Trophoblast cell (in vitro differentiated cells and primary cell): Measurements from ENCODE around the gene EGFL7.

Experiments
- DNase-seq, 2 donors: peaks; one replicate each; pipeline ENCODE4 v3.0.0-alpha.2; 2016
- H2AFZ ChIP-seq: 2 replicates; pipeline ENCODE4 v1.6.1; 2013; ENCODE audit warnings: low read length, moderate library complexity, mild to moderate bottlenecking; ENCODE audit not compliant: insufficient read depth, poor library complexity
- H2AK5ac ChIP-seq: 2 replicates; pipeline ENCODE4 v1.6.1; 2013; ENCODE audit warnings: mild to moderate bottlenecking, low read length
- H2BK120ac ChIP-seq: 2 replicates; pipeline ENCODE4 v1.6.1; 2013; ENCODE audit warnings: low read length, mild to moderate bottlenecking, moderate library complexity; ENCODE audit not compliant: insufficient read depth, poor library complexity
- H2BK12ac ChIP-seq: 2 replicates; pipeline ENCODE4 v1.6.1; 2013; ENCODE audit warnings: mild to moderate bottlenecking, low read length, moderate library complexity
- H2BK5ac ChIP-seq: 2 replicates; pipeline ENCODE4 v1.6.1; 2013; ENCODE audit warnings: low read length, low read depth, moderate library complexity, mild to moderate bottlenecking; ENCODE audit not compliant: poor library complexity
- H3K14ac ChIP-seq: 2 replicates; pipeline ENCODE4 v1.6.1; 2013; ENCODE audit warnings: mild to moderate bottlenecking, low read length
- H3K18ac ChIP-seq: 2 replicates; pipeline ENCODE4 v1.6.1; 2013; ENCODE audit warnings: mild to moderate bottlenecking, low read length
- H3K23ac ChIP-seq: 2 replicates; pipeline ENCODE4 v1.6.1; 2013; ENCODE audit warnings: low read length
- H3K27ac ChIP-seq: 2 replicates; pipeline ENCODE4 v1.5.1; 2013; ENCODE audit warnings: low read depth, mild to moderate bottlenecking, inconsistent platforms, low read length, moderate library complexity
- H3K27me3 ChIP-seq: 2 replicates; pipeline ENCODE4 v1.6.1; 2013; ENCODE audit warnings: inconsistent platforms, mild to moderate bottlenecking, low read length, moderate library complexity; ENCODE audit not compliant: insufficient read depth
- H3K36me3 ChIP-seq, 2 experiments: 1 replicate in 1 of 2; 2 replicates in 1 of 2; pipeline ENCODE4 v1.6.1; 2013; ENCODE audit warnings: low read length in 2 of 2, mild to moderate bottlenecking in 2 of 2, moderate library complexity in 1 of 2; ENCODE audit not compliant: insufficient read depth in 2 of 2, control insufficient read depth in 1 of 2
- H3K4ac ChIP-seq: 2 replicates; pipeline ENCODE4 v1.6.1; 2013; ENCODE audit warnings: low read depth, mild to moderate bottlenecking, low read length, moderate library complexity
- H3K4me1 ChIP-seq, 2 experiments: 1 replicate in 1 of 2; 2 replicates in 1 of 2; pipeline ENCODE4 v1.6.1; 2013; ENCODE audit warnings: low read length in 2 of 2, mild to moderate bottlenecking in 2 of 2, moderate library complexity in 1 of 2; ENCODE audit not compliant: insufficient read depth in 2 of 2, control insufficient read depth in 1 of 2
- H3K4me2 ChIP-seq: 2 replicates; pipeline ENCODE4 v1.6.1; 2013; ENCODE audit warnings: inconsistent platforms, mild to moderate bottlenecking, low read length, moderate library complexity
- H3K4me3 ChIP-seq: 2 replicates; pipeline ENCODE4 v1.5.1; 2013; ENCODE audit warnings: mild to moderate bottlenecking, low read depth, low read length, inconsistent platforms
- H3K79me1 ChIP-seq: one replicate; pipeline ENCODE4 v1.6.1; 2013; ENCODE audit warnings: low read length
- H3K79me2 ChIP-seq: 2 replicates; pipeline ENCODE4 v1.6.1; 2013; ENCODE audit warnings: low read length, mild to moderate bottlenecking; ENCODE audit not compliant: control insufficient read depth, insufficient read depth, poor library complexity
- H3K9ac ChIP-seq: 2 replicates; pipeline ENCODE4 v1.6.1; 2013; ENCODE audit warnings: mild to moderate bottlenecking, low read length
- H3K9me3 ChIP-seq: 2 replicates; pipeline ENCODE4 v1.6.1; 2013; ENCODE audit warnings: low read depth, mild to moderate bottlenecking, control low read depth, inconsistent platforms, low read length; ENCODE audit not compliant: insufficient read depth
- H4K12ac ChIP-seq: 2 replicates; pipeline ENCODE4 v1.6.1; 2013; ENCODE audit warnings: low read depth, mild to moderate bottlenecking, low read length, moderate library complexity
- H4K8ac ChIP-seq: 2 replicates; pipeline ENCODE4 v1.6.1; 2013; ENCODE audit warnings: low read depth, mild to moderate bottlenecking, low read length, moderate library complexity
- H4K91ac ChIP-seq: one replicate; pipeline ENCODE4 v1.6.1; 2013; ENCODE audit warnings: low read depth, mild to moderate bottlenecking, low read length, moderate library complexity
- WGBS: extraction: QIAGEN DNeasy Blood & Tissue Kit; methylation state at CpG from one replicate; pipeline ENCODE4 v1.1.7; 2013; ENCODE audit warnings: missing lambda C conversion rate; ENCODE audit not compliant: insufficient read length, insufficient coverage; ENCODE audit errors: extremely low coverage; 5-methylcytosine and 5-hydroxymethylcytosine counted together

The EGFL7 gene

DNA sequence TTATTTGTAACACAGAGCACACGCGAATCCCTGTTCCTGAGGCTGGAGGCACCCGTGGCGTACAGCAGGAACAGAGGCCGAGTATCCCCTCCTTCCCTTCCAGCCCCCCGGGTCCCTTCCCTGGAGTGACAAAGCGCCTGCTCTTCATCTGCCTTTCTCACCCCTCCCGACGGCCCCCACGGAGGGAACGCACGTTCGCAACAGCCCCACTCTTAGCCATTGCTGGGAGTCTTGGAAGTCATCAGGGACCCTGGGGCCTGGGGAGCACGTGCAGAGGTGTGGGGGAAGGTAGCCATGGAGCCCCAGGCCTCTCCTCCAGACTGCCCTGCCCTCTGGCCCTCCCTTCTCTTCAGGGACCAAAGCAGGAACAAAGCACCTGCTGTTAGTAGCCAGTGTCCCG, 22.1 kb downstream of the EGFL7 start:
- Histone ChIP-seq H4K8ac (no peak overlapping the region), H4K91ac (no peak overlapping the region), H2BK5ac (no peak overlapping the region), H3K4me3 (no peak overlapping the region), H3K14ac (no peak overlapping the region), H3K4me1 (peaks cover 0 to 5% of the 10 kb centered on the region in 2 experiments), H3K9ac (no peak overlapping the region), H3K36me3 (no peaks in the 10 kb centered on the region), H3K79me1 (peaks cover 8% of the 10 kb centered on the region), H3K27me3 (peaks cover 5% of the 10 kb centered on the region), H2AFZ (no peak overlapping the region), H2BK120ac (no peak overlapping the region), H3K9me3 (no peaks in the 10 kb centered on the region), H3K4ac (no peak overlapping the region), H3K18ac (no peak overlapping the region), H3K27ac (no peak overlapping the region), H3K4me2 (no peak overlapping the region), H2AK5ac (no peak overlapping the region), H3K23ac (no peak overlapping the region), H2BK12ac (no peak overlapping the region), H4K12ac (no peak overlapping the region), H3K79me2 (peaks cover 3% of the 10 kb centered on the region)
- DNase-seq: no peak
- WGBS: no CpG with 5 or more reads among the region's 15 CpGs

DNA sequence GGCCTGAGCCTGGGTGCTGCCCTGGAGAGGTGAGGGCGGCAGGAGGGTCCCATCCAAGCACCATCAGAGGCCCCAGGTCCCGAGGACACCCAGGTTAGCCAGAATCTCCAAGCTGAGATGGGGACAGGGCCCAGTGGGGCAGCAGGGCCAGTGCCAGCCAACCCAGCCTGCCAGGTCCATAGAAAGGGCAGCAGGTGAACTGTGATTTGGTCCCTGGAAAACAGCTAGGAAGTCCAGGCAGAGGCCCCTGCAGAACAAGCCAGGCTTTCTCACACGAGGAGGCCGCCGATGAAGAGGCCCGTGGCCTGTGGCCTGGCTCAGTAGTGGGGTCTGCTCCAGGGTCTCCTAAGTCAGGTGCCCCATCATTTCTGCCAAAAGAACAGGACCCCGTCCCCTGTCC, 22.5 kb downstream of the EGFL7 start:
- Histone ChIP-seq H3K27me3 (peaks cover 5% of the 10 kb centered on the region), H2BK5ac (no peak overlapping the region), H4K91ac (no peak overlapping the region), H3K79me1 (peaks cover 8% of the 10 kb centered on the region), H3K27ac (no peak overlapping the region), H3K4ac (no peak overlapping the region), H3K4me2 (no peak overlapping the region), H3K9me3 (no peaks in the 10 kb centered on the region), H4K8ac (no peak overlapping the region), H3K36me3 (no peaks in the 10 kb centered on the region), H2BK120ac (no peak overlapping the region), H3K79me2 (peaks cover 3% of the 10 kb centered on the region), H3K23ac (no peak overlapping the region), H3K9ac (no peak overlapping the region), H2AK5ac (no peak overlapping the region), H4K12ac (no peak overlapping the region), H3K18ac (no peak overlapping the region), H3K4me1 (peaks cover 0 to 5% of the 10 kb centered on the region in 2 experiments), H3K4me3 (no peak overlapping the region), H3K14ac (no peak overlapping the region), H2BK12ac (no peak overlapping the region), H2AFZ (no peak overlapping the region)
- no peak for DNase-seq
- WGBS: no CpG with 5 or more reads among the region's 7 CpGs

DNA sequence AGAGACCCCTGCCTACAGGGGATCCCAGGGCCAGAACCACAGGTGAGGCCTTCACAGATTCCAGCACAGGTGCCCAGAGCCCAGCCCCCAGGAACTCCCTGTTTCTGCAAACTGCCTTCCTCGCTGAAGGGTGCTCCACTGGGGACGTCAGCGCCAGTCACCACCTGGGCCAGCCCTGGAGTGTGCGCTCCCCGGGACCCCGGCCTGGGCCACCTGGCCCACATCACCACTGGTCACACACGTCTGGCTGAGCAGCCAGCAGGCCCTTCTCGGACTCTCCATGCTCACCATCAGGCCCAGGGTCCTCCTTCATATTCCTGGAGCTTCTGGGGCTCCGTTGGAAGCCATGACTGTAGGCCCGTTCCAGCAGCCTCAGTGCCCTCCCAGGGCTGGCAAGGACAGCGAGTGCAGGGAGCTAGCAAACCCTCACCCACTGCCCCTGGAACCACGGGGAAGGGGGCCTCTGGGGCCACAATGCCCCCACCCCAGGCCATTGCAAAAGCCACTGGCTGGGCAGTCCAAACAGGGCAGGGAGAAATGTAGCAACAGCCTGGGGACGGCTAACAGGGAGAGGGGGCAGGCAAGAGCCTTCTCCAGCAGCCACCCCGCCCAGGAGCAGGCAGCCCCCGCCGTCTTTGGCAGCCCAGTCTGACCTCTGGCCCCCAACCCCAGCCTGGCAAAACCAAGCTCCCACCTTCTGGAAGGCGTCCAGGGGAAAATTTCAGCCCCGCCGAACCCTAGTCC, 23.2 kb downstream of the EGFL7 start:
- Histone ChIP-seq H4K8ac (peak overlapping the region; percentile 79), H3K4me3 (peak overlapping the region; percentile 78), H4K91ac (peak overlapping the region; percentile 60), H3K79me1 (peaks cover 8% of the 10 kb centered on the region), H3K14ac (no peak overlapping the region), H2BK5ac (no peak overlapping the region), H3K4me1 (peaks cover 0 to 5% of the 10 kb centered on the region in 2 experiments), H2AFZ (no peak overlapping the region), H3K79me2 (peaks cover 3% of the 10 kb centered on the region), H2AK5ac (no peak overlapping the region), H3K4me2 (peak overlapping the region; percentile 86), H2BK120ac (no peak overlapping the region), H3K36me3 (no peaks in the 10 kb centered on the region), H3K27me3 (peaks cover 5% of the 10 kb centered on the region), H3K9me3 (no peaks in the 10 kb centered on the region), H3K18ac (no peak overlapping the region), H3K23ac (no peak overlapping the region), H3K9ac (no peak overlapping the region), H2BK12ac (no peak overlapping the region), H3K4ac (no peak overlapping the region), H3K27ac (no peak overlapping the region), H4K12ac (no peak overlapping the region)
- no CpG with 5 or more reads among the region's 19 CpGs for WGBS
- DNase-seq: no peak

DNA sequence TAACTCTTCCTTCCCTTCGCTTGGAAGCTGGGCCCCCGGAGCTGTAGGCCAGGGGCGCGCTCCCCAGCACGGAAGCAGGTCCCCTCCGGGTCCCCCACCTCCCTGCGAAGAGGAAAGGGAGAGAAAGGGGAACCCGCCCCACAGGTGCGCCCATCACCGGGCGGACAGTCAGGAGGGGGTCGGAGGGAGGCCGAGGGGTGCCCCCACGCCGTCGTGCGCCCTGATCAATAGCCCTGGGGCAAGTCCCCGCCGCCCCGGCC, 23.7 kb downstream of the EGFL7 start:
- no peak overlapping the region for H3K4ac ChIP-seq
- peak overlapping the region; percentile 79 for H4K8ac ChIP-seq
- no CpG with 5 or more reads among the region's 20 CpGs for WGBS
- no peak overlapping the region for H2AK5ac ChIP-seq
- H3K27me3 ChIP-seq: peaks cover 5% of the 10 kb centered on the region
- peak overlapping the region; percentile 34 for H3K18ac ChIP-seq
- H3K79me2 ChIP-seq: peaks cover 3% of the 10 kb centered on the region
- H3K9me3 ChIP-seq: peaks cover 1% of the 10 kb centered on the region
- no peak overlapping the region for H3K23ac ChIP-seq
- peak overlapping the region; percentile 32 for H4K12ac ChIP-seq
- H3K4me2 ChIP-seq: peak overlapping the region; percentile 86
- no peak for DNase-seq
- H2AFZ ChIP-seq: peak overlapping the region; percentile 77
- H3K79me1 ChIP-seq: peaks cover 8% of the 10 kb centered on the region
- H3K14ac ChIP-seq: peak overlapping the region; percentile 78
- peak overlapping the region; percentile 60 for H4K91ac ChIP-seq
- H2BK5ac ChIP-seq: no peak overlapping the region
- H3K4me3 ChIP-seq: peak overlapping the region; percentile 78
- no peak overlapping the region for H3K9ac ChIP-seq
- H3K27ac ChIP-seq: no peak overlapping the region
- no peak overlapping the region for H2BK12ac ChIP-seq
- H3K36me3 ChIP-seq: no peaks in the 10 kb centered on the region
- peaks cover 0 to 5% of the 10 kb centered on the region in 2 experiments for H3K4me1 ChIP-seq
- no peak overlapping the region for H2BK120ac ChIP-seq
